Tibial artery (tissue), 4 donors: ENCODE results near the gene PRPSAP1.

Source experiments
- DNase-seq, 2 donors: peaks; one replicate each; pipeline ENCODE4 v3.0.0-alpha.2; 2019
- H3K27ac ChIP-seq, 2 donors: fragments of 200-600 bp; sonication (generic) in 1 of 2; 1 replicate in 1 of 2; 2 replicates in 1 of 2; pipeline ENCODE4 v1.5.1; 2018 to 2019; ENCODE audit warnings: mild to moderate bottlenecking in 1 of 2
- H3K27me3 ChIP-seq, 2 donors: fragments of 200-600 bp; sonication (generic) in 1 of 2; one replicate each; pipeline versions ENCODE4 v1.5.1 to v1.6.0; 2016 to 2019
- H3K36me3 ChIP-seq, 3 donors: fragments of 200-600 bp; sonication (generic) in 2 of 3; one replicate each; pipeline ENCODE4 v1.5.1; 2016 to 2019; ENCODE audit warnings: mild to moderate bottlenecking in 2 of 3
- H3K4me1 ChIP-seq, 4 donors: fragments of 200-600 bp; sonication (generic) in 2 of 4; 1 replicate in 3 of 4; 2 replicates in 1 of 4; pipeline ENCODE4 v1.5.1; 2016 to 2019
- H3K4me3 ChIP-seq, 2 donors: fragments of 200-600 bp; sonication (generic) in 1 of 2; 1 replicate in 1 of 2; 2 replicates in 1 of 2; pipeline ENCODE4 v1.5.1; 2018 to 2019; ENCODE audit warnings: mild to moderate bottlenecking in 2 of 2
- H3K9me3 ChIP-seq, 3 donors: fragments of 200-600 bp; sonication (generic) in 1 of 3; one replicate each; pipeline ENCODE4 v1.5.1; 2016 to 2019
- CTCF ChIP-seq, 2 experiments: fragments of 200-600 bp in 1 of 2; fragments of 450-650 bp in 1 of 2; IDR thresholded peaks; one replicate each; pipeline ENCODE4 v1.5.1; 2017 to 2019; ENCODE audit warnings: antibody characterized with exemption in 2 of 2, mild to moderate bottlenecking in 1 of 2, moderate library complexity in 1 of 2
- intact Hi-C: fragments of 100-400 bp; cut with DNase I; formaldehyde crosslinking; loops from one replicate; pipeline ENCODE4 v1.15.0; 2023; ENCODE audit warnings: low total_unique reads

The PRPSAP1 gene

GRCh38 chr17:76279742-76280287, 73.9 kb downstream of the PRPSAP1 start:
- no peak for DNase-seq
- H3K4me3 ChIP-seq = no peak overlapping the region
- no peaks in the 10 kb centered on the region for H3K9me3 ChIP-seq
- peaks cover 0 to 5% (median 0%) of the 10 kb centered on the region in 4 donors for H3K4me1 ChIP-seq
- no peak overlapping the region for H3K27ac ChIP-seq
- H3K27me3 ChIP-seq = no peaks in the 10 kb centered on the region
- intact Hi-C loops = loop anchor here (2.0 to 10.0 kb wide), 2 partner anchors 159 to 375 kb away; partner anchors contain the start of gene MRPL38
- no peak for TF ChIP-seq CTCF (IDR thresholded peaks at IDR 0.05)
- H3K36me3 ChIP-seq = peaks cover 0 to 8% (median 0%) of the 10 kb centered on the region in 3 donors

- Histone ChIP-seq H3K4me3 (no peak overlapping the region), H3K27ac (no peak overlapping the region), H3K36me3 (peaks cover 0 to 8% (median 0%) of the 10 kb centered on the region in 3 donors), H3K9me3 (no peaks in the 10 kb centered on the region), H3K27me3 (no peaks in the 10 kb centered on the region), H3K4me1 (peaks cover 0 to 5% (median 0%) of the 10 kb centered on the region in 4 donors)
- peak; percentile 86 to 89 for DNase-seq
- TF ChIP-seq CTCF (IDR thresholded peaks at IDR 0.05) = peak; percentile 95 to 97
- intact Hi-C loops = loop anchor here (10.0 kb wide), 1 partner anchor 374 kb away; the partner anchor contains the start of gene MRPL38
These were observed 74.6 kb downstream of the PRPSAP1 start for GRCh38 chr17:76278952-76279741.

- DNase-seq = no peak
- H3K36me3 ChIP-seq = peaks cover 0 to 8% (median 0%) of the 10 kb centered on the region in 3 donors
- intact Hi-C loops = loop anchor here (10.0 kb wide), 1 partner anchor 374 kb away; the partner anchor contains the start of gene MRPL38
- H3K27ac ChIP-seq = no peak overlapping the region
- H3K4me1 ChIP-seq = peaks cover 0 to 7% (median 0%) of the 10 kb centered on the region in 4 donors
- no peaks in the 10 kb centered on the region for H3K9me3 ChIP-seq
- H3K4me3 ChIP-seq = no peak overlapping the region
- H3K27me3 ChIP-seq = no peaks in the 10 kb centered on the region
- no peak for TF ChIP-seq CTCF (IDR thresholded peaks at IDR 0.05)
These were observed 75.3 kb downstream of the PRPSAP1 start for GRCh38 chr17:76278268-76278908.

- Histone ChIP-seq H3K9me3 (no peaks in the 10 kb centered on the region), H3K36me3 (peaks cover 0 to 8% (median 0%) of the 10 kb centered on the region in 3 donors), H3K27me3 (no peaks in the 10 kb centered on the region), H3K4me3 (no peak overlapping the region), H3K27ac (no peak overlapping the region), H3K4me1 (peaks cover 0 to 15% (median 1%) of the 10 kb centered on the region in 4 donors)
- intact Hi-C loops = loop anchor here (10.0 kb wide), 1 partner anchor 373 kb away; the partner anchor contains the start of gene MRPL38
- TF ChIP-seq CTCF (IDR thresholded peaks at IDR 0.05) = no peak
- no peak for DNase-seq
These were observed 76.1 kb downstream of the PRPSAP1 start for GRCh38 chr17:76277300-76278267.
